ENCODE measurements around the gene TBRG4.

GRCh38 chr7:45133877-45134276 is 22.4 kb upstream of the TBRG4 start:
- no peak for TF ChIP-seq CREB1 (IDR thresholded peaks at IDR 0.05; ENCODE audit: low read depth)
- no peak for TF ChIP-seq EGR1 (IDR thresholded peaks at IDR 0.05)
- TF ChIP-seq, protein P1, sequence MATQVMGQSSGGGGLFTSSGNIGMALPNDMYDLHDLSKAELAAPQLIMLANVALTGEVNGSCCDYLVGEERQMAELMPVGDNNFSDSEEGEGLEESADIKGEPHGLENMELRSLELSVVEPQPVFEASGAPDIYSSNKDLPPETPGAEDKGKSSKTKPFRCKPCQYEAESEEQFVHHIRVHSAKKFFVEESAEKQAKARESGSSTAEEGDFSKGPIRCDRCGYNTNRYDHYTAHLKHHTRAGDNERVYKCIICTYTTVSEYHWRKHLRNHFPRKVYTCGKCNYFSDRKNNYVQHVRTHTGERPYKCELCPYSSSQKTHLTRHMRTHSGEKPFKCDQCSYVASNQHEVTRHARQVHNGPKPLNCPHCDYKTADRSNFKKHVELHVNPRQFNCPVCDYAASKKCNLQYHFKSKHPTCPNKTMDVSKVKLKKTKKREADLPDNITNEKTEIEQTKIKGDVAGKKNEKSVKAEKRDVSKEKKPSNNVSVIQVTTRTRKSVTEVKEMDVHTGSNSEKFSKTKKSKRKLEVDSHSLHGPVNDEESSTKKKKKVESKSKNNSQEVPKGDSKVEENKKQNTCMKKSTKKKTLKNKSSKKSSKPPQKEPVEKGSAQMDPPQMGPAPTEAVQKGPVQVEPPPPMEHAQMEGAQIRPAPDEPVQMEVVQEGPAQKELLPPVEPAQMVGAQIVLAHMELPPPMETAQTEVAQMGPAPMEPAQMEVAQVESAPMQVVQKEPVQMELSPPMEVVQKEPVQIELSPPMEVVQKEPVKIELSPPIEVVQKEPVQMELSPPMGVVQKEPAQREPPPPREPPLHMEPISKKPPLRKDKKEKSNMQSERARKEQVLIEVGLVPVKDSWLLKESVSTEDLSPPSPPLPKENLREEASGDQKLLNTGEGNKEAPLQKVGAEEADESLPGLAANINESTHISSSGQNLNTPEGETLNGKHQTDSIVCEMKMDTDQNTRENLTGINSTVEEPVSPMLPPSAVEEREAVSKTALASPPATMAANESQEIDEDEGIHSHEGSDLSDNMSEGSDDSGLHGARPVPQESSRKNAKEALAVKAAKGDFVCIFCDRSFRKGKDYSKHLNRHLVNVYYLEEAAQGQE (IDR thresholded peaks at IDR 0.05; ENCODE audit: low read depth): no peak
- TF ChIP-seq TAF1 (IDR thresholded peaks at IDR 0.05; ENCODE audit: low read depth): no peak
- no peak for TF ChIP-seq RAD21 (IDR thresholded peaks at IDR 0.05; ENCODE audit: low read depth)
- no peak for TF ChIP-seq CEBPB (IDR thresholded peaks at IDR 0.05)
- TF ChIP-seq TCF12 (IDR thresholded peaks at IDR 0.05; ENCODE audit: low read depth): no peak
- no peak for TF ChIP-seq EP300 (IDR thresholded peaks at IDR 0.05; ENCODE audit: borderline replicate concordance)
